Neural cell (in vitro differentiated cells): ENCODE data around the gene RGS6.

Source experiments
- CTCF ChIP-seq: fragments of 450-650 bp; IDR thresholded peaks from 2 replicates; pipeline ENCODE4 v1.5.1; 2014; ENCODE audit warnings: antibody characterized with exemption, mild to moderate bottlenecking, moderate library complexity; ENCODE audit not compliant: poor library complexity, severe bottlenecking
- EP300 ChIP-seq: fragments of 450-650 bp; conservative IDR thresholded peaks from 2 replicates; pipeline ENCODE4 v1.6.1; 2014; ENCODE audit warnings: antibody characterized with exemption, mild to moderate bottlenecking, moderate library complexity; ENCODE audit not compliant: poor library complexity, severe bottlenecking
- EZH2 ChIP-seq: fragments of 200-600, 300-800 bp; shearing (Covaris generic), sonication (generic); IDR thresholded peaks from 2 replicates; pipeline ENCODE4 v1.6.1; 2014; ENCODE audit warnings: antibody characterized with exemption, low read length, borderline replicate concordance, mild to moderate bottlenecking; ENCODE audit not compliant: insufficient read depth, poor library complexity, severe bottlenecking
- MXI1 ChIP-seq: fragments of 450-650 bp; conservative IDR thresholded peaks from 2 replicates; pipeline ENCODE4 v1.6.1; 2014; ENCODE audit warnings: antibody characterized with exemption, mild to moderate bottlenecking; ENCODE audit not compliant: poor library complexity, severe bottlenecking
- POLR2AphosphoS5 ChIP-seq: IDR thresholded peaks from 2 replicates; pipeline ENCODE4 v1.6.1; 2012
- RAD21 ChIP-seq: fragments of 450-650 bp; conservative IDR thresholded peaks from 2 replicates; pipeline ENCODE4 v1.6.1; 2014; ENCODE audit warnings: antibody characterized with exemption, mild to moderate bottlenecking, moderate library complexity
- REST ChIP-seq: IDR thresholded peaks from 2 replicates; pipeline ENCODE4 v1.6.1; 2012; ENCODE audit warnings: borderline replicate concordance
- SMC3 ChIP-seq: fragments of 450-650 bp; conservative IDR thresholded peaks from 2 replicates; pipeline ENCODE4 v1.6.1; 2014; ENCODE audit warnings: antibody characterized with exemption, mild to moderate bottlenecking, moderate library complexity; ENCODE audit not compliant: poor library complexity
- TAF1 ChIP-seq: IDR thresholded peaks from 2 replicates; pipeline ENCODE4 v1.6.1; 2012; ENCODE audit warnings: low read depth

DNA sequence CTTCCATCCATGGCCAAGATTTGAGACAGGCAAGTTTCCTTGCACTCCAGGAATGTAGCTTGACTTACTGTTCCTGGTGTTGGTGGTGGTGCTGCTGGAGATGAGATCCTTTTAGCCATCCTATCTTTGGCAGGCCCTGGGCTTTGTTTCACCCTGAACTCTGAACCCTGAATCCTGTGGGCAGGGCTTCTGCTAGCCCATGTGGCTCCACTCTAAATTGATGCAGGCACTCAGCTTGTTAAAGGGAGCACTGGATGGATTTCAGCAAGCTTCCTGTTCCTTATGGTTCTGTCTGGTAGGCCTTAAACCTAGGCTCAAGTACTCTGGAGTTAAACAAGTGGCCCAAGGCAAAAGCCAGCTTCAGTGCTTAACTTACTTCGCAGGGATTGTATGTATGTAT lies 138.2 kb downstream of the RGS6 start:
- TF ChIP-seq POLR2AphosphoS5 (no peak), CTCF (no peak), RAD21 (no peak), EZH2 (no peak), EP300 (no peak), REST (no peak), MXI1 (no peak), TAF1 (no peak), SMC3 (no peak)
